MCF 10A (cell line): ENCODE results near the gene FRG1. TPM values are rescaled to one million over a fixed set of nuclear protein-coding genes. Genes with fewer than 3 reads are reported as not detected.
A peak's percentile ranks its signal among the peaks of the same experiment; 100 is the strongest.
"Not testable (repeated sequence)": the region's sequence is repeated elsewhere in the genome, so short reads cannot be mapped to it uniquely, and the experiment has no call there.

Experiments used
- BruUV-seq: library from RNA; stranded (reverse); fragments of 400-500 nt; replicated peaks from 2 replicates; lab custom pipeline; 2021; lab: Mats Ljungman, UMichigan
- CTCF ChIA-PET: fragments of 300-600 bp; sonication (Branson Sonifier 250); formaldehyde crosslinking; extraction: SDS; loops from one replicate; lab custom pipeline; 2021; ENCODE audit warnings: antibody characterized with exemption, inconsistent platforms; lab: Yijun Ruan, JAX
- POLR2A ChIA-PET: fragments of 300-600, 350-650 bp; sonication (Branson Sonifier 250); formaldehyde crosslinking; extraction: SDS; loops from one replicate; lab custom pipeline; 2020; ENCODE audit warnings: antibody characterized with exemption, inconsistent platforms; lab: Yijun Ruan, JAX
- DNase-seq: peaks from one replicate; pipeline ENCODE4 v3.0.0-alpha.2; 2018; ENCODE audit not compliant: unreplicated experiment
- H3K27ac Mint-ChIP-seq: one replicate; pipeline ENCODE4 v1.8.0; 2022; ENCODE audit warnings: mild to moderate bottlenecking, low read depth, mixed read lengths; ENCODE audit not compliant: unreplicated experiment
- H3K27me3 Mint-ChIP-seq: one replicate; pipeline ENCODE4 v1.8.0; 2022; ENCODE audit warnings: mixed read lengths; ENCODE audit not compliant: insufficient read depth, unreplicated experiment
- H3K36me3 Mint-ChIP-seq: one replicate; pipeline ENCODE4 v1.8.0; 2022; ENCODE audit warnings: mild to moderate bottlenecking, moderate library complexity, mixed read lengths; ENCODE audit not compliant: insufficient read depth, unreplicated experiment
- H3K4me1 Mint-ChIP-seq: one replicate; pipeline ENCODE4 v1.8.0; 2022; ENCODE audit warnings: mixed read lengths; ENCODE audit not compliant: insufficient read depth, unreplicated experiment
- H3K4me3 Mint-ChIP-seq: one replicate; pipeline ENCODE4 v1.8.0; 2022; ENCODE audit warnings: mild to moderate bottlenecking, moderate library complexity, mixed read lengths; ENCODE audit not compliant: unreplicated experiment
- H3K9me3 Mint-ChIP-seq: one replicate; pipeline ENCODE4 v1.8.0; 2022; ENCODE audit warnings: mixed read lengths; ENCODE audit not compliant: unreplicated experiment
- intact Hi-C: fragments of 100-400 bp; cut with micrococcal nuclease; formaldehyde crosslinking; loops from 2 replicates; pipeline ENCODE4 v1.14.1; 2022
- total RNA-seq: library from RNA; stranded (reverse); gene quantifications from 2 replicates; pipeline ENCODE4 v1.2.3, GENCODE V29; 2022
- TF ChIP-seq, protein P1 (sequence below): fragments of 200-600 bp; IDR thresholded peaks from one replicate; pipeline ENCODE4 v1.8.0; 2022; ENCODE audit warnings: antibody characterized with exemption, mild to moderate bottlenecking; ENCODE audit not compliant: unreplicated experiment

FRG1 gene
- total RNA-seq, 1 experiment from 2014 or later: 62.9 TPM

DNA sequence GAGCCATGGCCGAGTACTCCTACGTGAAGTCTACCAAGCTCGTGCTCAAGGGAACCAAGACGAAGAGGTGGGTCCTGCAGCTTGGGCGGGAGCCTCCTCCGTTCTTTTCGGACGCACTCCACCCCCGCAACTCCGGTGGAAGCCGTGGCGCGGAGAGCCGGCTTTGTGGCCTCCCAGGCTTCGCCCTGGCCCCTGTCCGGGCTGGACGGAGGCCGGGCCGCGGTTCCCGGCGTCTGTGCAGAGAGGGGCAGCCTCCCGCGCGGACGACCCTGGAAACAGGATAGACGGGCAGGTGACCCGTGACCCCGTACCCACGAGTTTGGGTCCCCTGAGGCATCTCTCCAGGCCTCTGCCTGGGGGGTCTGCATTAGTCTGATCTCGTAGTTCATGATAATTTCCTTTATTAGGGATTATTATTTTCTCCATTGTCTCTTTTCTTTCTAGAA, 356 bp downstream of the FRG1 start:
- CTCF ChIA-PET: interaction anchor here (0.7 to 2.4 kb wide), 4 partner anchors 8 to 654 kb away, joined by 3 to 10 read pairs (median 4); no protein-coding TSS in a partner anchor
- DNase-seq: no peak
- TF ChIP-seq, protein P1, sequence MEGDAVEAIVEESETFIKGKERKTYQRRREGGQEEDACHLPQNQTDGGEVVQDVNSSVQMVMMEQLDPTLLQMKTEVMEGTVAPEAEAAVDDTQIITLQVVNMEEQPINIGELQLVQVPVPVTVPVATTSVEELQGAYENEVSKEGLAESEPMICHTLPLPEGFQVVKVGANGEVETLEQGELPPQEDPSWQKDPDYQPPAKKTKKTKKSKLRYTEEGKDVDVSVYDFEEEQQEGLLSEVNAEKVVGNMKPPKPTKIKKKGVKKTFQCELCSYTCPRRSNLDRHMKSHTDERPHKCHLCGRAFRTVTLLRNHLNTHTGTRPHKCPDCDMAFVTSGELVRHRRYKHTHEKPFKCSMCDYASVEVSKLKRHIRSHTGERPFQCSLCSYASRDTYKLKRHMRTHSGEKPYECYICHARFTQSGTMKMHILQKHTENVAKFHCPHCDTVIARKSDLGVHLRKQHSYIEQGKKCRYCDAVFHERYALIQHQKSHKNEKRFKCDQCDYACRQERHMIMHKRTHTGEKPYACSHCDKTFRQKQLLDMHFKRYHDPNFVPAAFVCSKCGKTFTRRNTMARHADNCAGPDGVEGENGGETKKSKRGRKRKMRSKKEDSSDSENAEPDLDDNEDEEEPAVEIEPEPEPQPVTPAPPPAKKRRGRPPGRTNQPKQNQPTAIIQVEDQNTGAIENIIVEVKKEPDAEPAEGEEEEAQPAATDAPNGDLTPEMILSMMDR: no peak
- Mint-ChIP-seq H3K36me3 (peaks cover 28% of the 10 kb centered on the region), H3K27me3 (no peaks in the 10 kb centered on the region), H3K4me3 (peak overlapping the region; percentile 87), H3K4me1 (peaks cover 36% of the 10 kb centered on the region), H3K9me3 (no peaks in the 10 kb centered on the region), H3K27ac (peak overlapping the region; percentile 84)
- intact Hi-C loops: no loop called here
- BruUV-seq: TSS peak; percentile 65
- POLR2A ChIA-PET: interaction anchor here (0.7 to 2.0 kb wide), 4 partner anchors 8 to 1742 kb away, joined by 3 to 8 read pairs (median 3); no protein-coding TSS in a partner anchor

- POLR2A ChIA-PET, DNase-seq, CTCF ChIA-PET, BruUV-seq, H3K9me3 Mint-ChIP-seq, intact Hi-C loops, H3K27me3 Mint-ChIP-seq: not testable (repeated sequence)
- peak overlapping the region; percentile 84 for H3K27ac Mint-ChIP-seq
- peaks cover 43% of the 10 kb centered on the region for H3K4me1 Mint-ChIP-seq
- H3K4me3 Mint-ChIP-seq: peak overlapping the region; percentile 87
- peaks cover 35% of the 10 kb centered on the region for H3K36me3 Mint-ChIP-seq
Observed at GRCh38 chr4:189942412-189942811, 1.7 kb downstream of the FRG1 start.

DNA sequence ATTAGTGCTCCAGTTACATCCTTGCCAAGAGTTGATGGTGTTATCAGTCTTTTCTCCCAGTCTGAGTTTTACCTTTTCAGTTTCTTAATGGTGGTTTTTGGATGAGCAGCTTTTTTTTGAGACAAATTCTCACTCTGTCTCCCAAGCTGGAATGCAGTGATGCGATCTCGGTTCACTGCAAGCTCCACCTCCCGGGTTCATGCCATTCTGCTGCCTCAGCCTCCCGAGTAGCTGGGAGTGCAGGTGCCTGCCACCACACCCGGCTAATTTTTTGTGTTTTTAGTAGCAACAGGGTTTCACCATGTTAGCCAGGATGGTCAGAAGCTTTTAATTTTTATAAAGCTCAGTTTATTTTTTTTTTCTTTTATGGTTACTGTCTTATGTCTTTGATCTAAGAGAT, 3.4 kb downstream of the FRG1 start:
- BruUV-seq, CTCF ChIA-PET, H3K9me3 Mint-ChIP-seq, H3K27me3 Mint-ChIP-seq, H3K4me3 Mint-ChIP-seq, H3K27ac Mint-ChIP-seq, DNase-seq, POLR2A ChIA-PET, intact Hi-C loops: not testable (repeated sequence)
- peaks cover 46% of the 10 kb centered on the region for H3K4me1 Mint-ChIP-seq
- peaks cover 40% of the 10 kb centered on the region for H3K36me3 Mint-ChIP-seq

DNA sequence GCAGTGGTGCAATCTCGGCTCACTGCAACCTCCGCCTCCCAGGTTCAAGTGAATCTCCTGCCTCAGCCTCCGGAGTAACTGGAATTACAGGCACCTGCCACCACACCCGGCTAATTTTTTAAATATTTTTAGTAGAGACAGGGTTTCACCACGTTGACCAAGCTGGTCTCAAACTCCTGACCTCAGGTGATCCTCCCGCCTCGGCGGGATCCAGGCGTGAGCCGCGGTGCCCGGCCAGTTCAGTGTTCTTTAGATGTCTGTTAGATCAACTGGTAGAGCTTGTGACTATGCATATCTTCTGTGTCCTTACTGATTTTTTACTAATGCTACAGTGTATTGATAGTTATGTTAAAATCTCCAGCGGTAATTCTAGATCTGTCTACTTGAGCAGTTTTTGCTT, 6.2 kb downstream of the FRG1 start:
- Mint-ChIP-seq H3K36me3 (peaks cover 40% of the 10 kb centered on the region), H3K4me1 (peaks cover 34% of the 10 kb centered on the region)
- DNase-seq, CTCF ChIA-PET, H3K9me3 Mint-ChIP-seq, H3K27ac Mint-ChIP-seq, POLR2A ChIA-PET, BruUV-seq, intact Hi-C loops, H3K27me3 Mint-ChIP-seq, H3K4me3 Mint-ChIP-seq: not testable (repeated sequence)

DNA sequence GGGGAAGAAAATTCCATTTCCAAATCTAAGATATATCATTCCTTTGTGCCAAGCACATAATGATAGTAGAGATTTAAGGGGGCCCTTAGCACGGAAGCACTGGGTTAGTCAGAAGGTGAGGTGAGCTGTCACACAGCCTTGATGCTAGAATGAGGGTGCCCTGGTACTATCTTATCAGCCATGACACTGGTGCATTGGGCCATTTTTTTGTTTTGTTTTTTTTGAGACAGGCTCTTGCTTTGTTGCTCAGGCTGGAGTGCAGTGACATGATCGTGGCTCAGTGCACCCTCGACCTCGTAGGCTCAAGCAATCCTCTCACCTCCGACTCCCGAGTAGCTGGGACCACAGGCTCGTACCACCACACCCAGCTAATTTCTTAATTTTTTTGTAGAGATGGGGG, 7.8 kb downstream of the FRG1 start:
- H3K27me3 Mint-ChIP-seq, H3K9me3 Mint-ChIP-seq, POLR2A ChIA-PET, intact Hi-C loops, DNase-seq, H3K4me3 Mint-ChIP-seq, BruUV-seq, H3K27ac Mint-ChIP-seq: not testable (repeated sequence)
- peaks cover 28% of the 10 kb centered on the region for H3K4me1 Mint-ChIP-seq
- peaks cover 45% of the 10 kb centered on the region for H3K36me3 Mint-ChIP-seq
- CTCF ChIA-PET: interaction anchor here (0.8 to 2.8 kb wide), 2 partner anchors 8 to 9 kb away, joined by 3 to 10 read pairs; partner anchors contain the start of gene FRG1

- POLR2A ChIA-PET, BruUV-seq, H3K4me1 Mint-ChIP-seq: not testable (repeated sequence)
Observed at GRCh38 chr4:189969291-189969690, 28.6 kb downstream of the FRG1 start.

More at GRCh38 chr4:189969291-189969690, 28.6 kb downstream of the FRG1 start:
- intact Hi-C loops, DNase-seq, H3K9me3 Mint-ChIP-seq, H3K27me3 Mint-ChIP-seq, H3K4me3 Mint-ChIP-seq, H3K36me3 Mint-ChIP-seq, H3K27ac Mint-ChIP-seq: not testable (repeated sequence)
- CTCF ChIA-PET: interaction anchor here (0.7 kb wide), 1 partner anchor 13 kb away, joined by 3 read pairs; no protein-coding TSS in a partner anchor
